GM20000 (cell line): ENCODE measurements around the gene ECHDC3.

Experiments used
- DNase-seq: peaks from one replicate; pipeline ENCODE4 v3.0.0; 2012; ENCODE audit warnings: low spot score
- TF ChIP-seq, protein P1 (sequence below): IDR thresholded peaks from 2 replicates; pipeline ENCODE4 v1.5.1; 2012; ENCODE audit warnings: mild to moderate bottlenecking, control low read depth; ENCODE audit errors: extremely low read depth, missing control alignments

ECHDC3 gene

DNA sequence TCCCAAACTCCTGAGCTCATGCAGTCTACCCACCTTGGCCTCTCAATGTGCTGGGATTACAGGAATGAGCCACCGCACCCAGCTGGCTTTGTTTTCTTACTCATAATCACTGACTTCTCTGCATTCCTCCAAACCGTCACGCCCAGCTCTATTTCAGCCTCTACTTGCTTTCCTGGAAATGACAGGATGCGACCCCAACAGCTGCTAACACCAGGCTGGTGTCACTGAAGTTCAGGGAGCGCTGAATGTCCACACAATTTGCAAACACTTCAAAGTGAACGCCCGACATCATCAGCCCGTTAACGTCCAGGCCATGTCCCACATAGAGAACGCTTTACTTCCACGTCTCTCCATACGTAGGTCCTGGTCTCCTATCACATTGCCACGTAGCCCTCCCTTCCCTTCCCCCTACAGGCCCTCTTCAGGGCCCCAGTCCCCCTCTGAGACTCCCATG lies 68.2 kb downstream of the ECHDC3 start:
- no peak for DNase-seq
- TF ChIP-seq, protein P1, sequence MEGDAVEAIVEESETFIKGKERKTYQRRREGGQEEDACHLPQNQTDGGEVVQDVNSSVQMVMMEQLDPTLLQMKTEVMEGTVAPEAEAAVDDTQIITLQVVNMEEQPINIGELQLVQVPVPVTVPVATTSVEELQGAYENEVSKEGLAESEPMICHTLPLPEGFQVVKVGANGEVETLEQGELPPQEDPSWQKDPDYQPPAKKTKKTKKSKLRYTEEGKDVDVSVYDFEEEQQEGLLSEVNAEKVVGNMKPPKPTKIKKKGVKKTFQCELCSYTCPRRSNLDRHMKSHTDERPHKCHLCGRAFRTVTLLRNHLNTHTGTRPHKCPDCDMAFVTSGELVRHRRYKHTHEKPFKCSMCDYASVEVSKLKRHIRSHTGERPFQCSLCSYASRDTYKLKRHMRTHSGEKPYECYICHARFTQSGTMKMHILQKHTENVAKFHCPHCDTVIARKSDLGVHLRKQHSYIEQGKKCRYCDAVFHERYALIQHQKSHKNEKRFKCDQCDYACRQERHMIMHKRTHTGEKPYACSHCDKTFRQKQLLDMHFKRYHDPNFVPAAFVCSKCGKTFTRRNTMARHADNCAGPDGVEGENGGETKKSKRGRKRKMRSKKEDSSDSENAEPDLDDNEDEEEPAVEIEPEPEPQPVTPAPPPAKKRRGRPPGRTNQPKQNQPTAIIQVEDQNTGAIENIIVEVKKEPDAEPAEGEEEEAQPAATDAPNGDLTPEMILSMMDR: no peak

DNA sequence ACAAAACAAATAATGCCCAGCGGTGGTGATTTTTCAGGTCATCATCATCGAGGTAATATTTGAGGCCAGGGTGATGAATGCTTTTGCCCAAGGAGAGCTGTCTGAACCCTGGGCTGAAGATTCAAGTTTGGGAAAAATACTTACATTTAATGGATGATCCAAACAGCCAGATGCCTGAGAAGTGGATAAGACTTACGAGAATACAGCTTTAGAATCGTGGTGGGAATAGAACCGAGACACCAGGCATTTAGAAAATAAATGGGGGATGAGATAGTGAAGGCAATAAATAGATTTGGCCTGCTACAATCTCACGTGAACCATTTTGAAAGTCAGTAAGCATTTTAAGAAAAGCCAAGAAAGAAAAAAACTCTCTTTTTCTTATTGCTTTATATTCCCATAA lies 68.8 kb downstream of the ECHDC3 start:
- DNase-seq: no peak
- TF ChIP-seq, protein P1: no peak

DNA sequence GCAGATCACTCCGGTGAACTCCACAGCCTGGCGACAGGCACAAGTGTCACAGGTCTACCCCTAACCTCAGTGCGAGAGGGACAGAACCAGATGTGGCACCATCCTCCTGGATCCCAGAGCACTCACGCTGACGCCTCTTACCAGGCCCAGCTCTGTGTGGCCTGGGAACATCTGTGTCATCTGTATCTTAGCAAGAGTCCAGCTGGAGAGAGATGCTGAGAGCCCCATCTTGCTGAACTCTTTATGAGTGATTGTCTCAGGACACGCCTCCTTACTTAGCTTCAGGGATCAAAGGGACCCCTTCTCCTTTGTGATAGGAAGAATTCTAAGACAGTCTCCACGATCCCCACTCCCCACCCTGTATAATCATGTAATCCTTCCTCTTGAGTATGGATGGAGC lies 71.0 kb downstream of the ECHDC3 start:
- TF ChIP-seq, protein P1: no peak
- DNase-seq: no peak
